ENCODE measurements around the gene IL17B.

Gene IL17B

GRCh38 chr5:149414405-149415065 is 35.4 kb upstream of the IL17B start:
- no peak for DNase-seq (ENCODE audit: low spot score)

- no peak for DNase-seq (ENCODE audit: low spot score)
These were observed 34.6 kb upstream of the IL17B start for GRCh38 chr5:149413477-149414210.

- no peak for DNase-seq (ENCODE audit: low spot score)
These were observed 33.8 kb upstream of the IL17B start for GRCh38 chr5:149412783-149413476.

- DNase-seq (ENCODE audit: low spot score) = no peak
These were observed 32.8 kb upstream of the IL17B start for GRCh38 chr5:149411738-149412519.

GRCh38 chr5:149410721-149411432 is 31.8 kb upstream of the IL17B start:
- DNase-seq (ENCODE audit: low spot score) = no peak

- no peak for DNase-seq (ENCODE audit: low spot score)
These were observed 31.0 kb upstream of the IL17B start for GRCh38 chr5:149410071-149410470.

- DNase-seq (ENCODE audit: low spot score) = no peak
These were observed 30.3 kb upstream of the IL17B start for GRCh38 chr5:149409268-149409948.

GRCh38 chr5:149408252-149409099 is 29.4 kb upstream of the IL17B start:
- DNase-seq (ENCODE audit: low spot score) = no peak

GRCh38 chr5:149407323-149408251 is 28.5 kb upstream of the IL17B start:
- DNase-seq (ENCODE audit: low spot score) = no peak

- no peak for DNase-seq (ENCODE audit: low spot score)
These were observed 27.9 kb upstream of the IL17B start for GRCh38 chr5:149406979-149407306.

GRCh38 chr5:149406203-149406978 is 27.3 kb upstream of the IL17B start:
- no peak for DNase-seq (ENCODE audit: low spot score)

GRCh38 chr5:149405550-149406202 is 26.6 kb upstream of the IL17B start:
- no peak for DNase-seq (ENCODE audit: low spot score)

GRCh38 chr5:149404746-149405549 is 25.9 kb upstream of the IL17B start:
- DNase-seq (ENCODE audit: low spot score) = no peak

- no peak for DNase-seq (ENCODE audit: low spot score)
These were observed 25.0 kb upstream of the IL17B start for GRCh38 chr5:149403923-149404745.

GRCh38 chr5:149402291-149402690 is 23.2 kb upstream of the IL17B start:
- DNase-seq (ENCODE audit: low spot score) = no peak

- DNase-seq (ENCODE audit: low spot score) = no peak
These were observed 22.0 kb upstream of the IL17B start for GRCh38 chr5:149401051-149401450.
